Measurements from ENCODE around the gene RTEL1.
"Not testable (repeated sequence)": the region's sequence is repeated elsewhere in the genome, so short reads cannot be mapped to it uniquely, and the experiment has no call there.

RTEL1 gene

GRCh38 chr20:63708301-63709148, 50.4 kb downstream of the RTEL1 start:
- DNase-seq (ENCODE audit: low read depth in 2 of 2) = no peak

- no peak for DNase-seq (ENCODE audit: low read depth in 2 of 2)
These were observed 51.0 kb downstream of the RTEL1 start for GRCh38 chr20:63709149-63709527.

GRCh38 chr20:63711085-63711645, 53.1 kb downstream of the RTEL1 start:
- no peak for DNase-seq (ENCODE audit: low read depth in 2 of 2)

GRCh38 chr20:63712191-63712590, 54.1 kb downstream of the RTEL1 start:
- no peak for DNase-seq (ENCODE audit: low read depth in 2 of 2)

- no peak for DNase-seq (ENCODE audit: low read depth in 2 of 2)
These were observed 56.7 kb downstream of the RTEL1 start for GRCh38 chr20:63714858-63715257.

GRCh38 chr20:63718996-63719395, 60.9 kb downstream of the RTEL1 start:
- no peak for DNase-seq (ENCODE audit: low read depth in 2 of 2)

- DNase-seq (ENCODE audit: low read depth in 2 of 2) = not testable (repeated sequence)
These were observed 65.0 kb downstream of the RTEL1 start for GRCh38 chr20:63722967-63723622.

- not testable (repeated sequence) for DNase-seq (ENCODE audit: low read depth in 2 of 2)
These were observed 72.1 kb downstream of the RTEL1 start for GRCh38 chr20:63730189-63730733.

- DNase-seq (ENCODE audit: low read depth in 2 of 2) = no peak
These were observed 73.3 kb downstream of the RTEL1 start for GRCh38 chr20:63731410-63731809.

GRCh38 chr20:63732118-63733095, 74.3 kb downstream of the RTEL1 start:
- DNase-seq (ENCODE audit: low read depth in 2 of 2) = no peak

GRCh38 chr20:63733117-63733516, 75.0 kb downstream of the RTEL1 start:
- DNase-seq (ENCODE audit: low read depth in 2 of 2) = no peak

GRCh38 chr20:63733579-63734081, 75.5 kb downstream of the RTEL1 start:
- no peak for DNase-seq (ENCODE audit: low read depth in 2 of 2)

- no peak for DNase-seq (ENCODE audit: low read depth in 2 of 2)
These were observed 76.2 kb downstream of the RTEL1 start for GRCh38 chr20:63734111-63734945.

GRCh38 chr20:63734946-63735858, 77.1 kb downstream of the RTEL1 start:
- DNase-seq (ENCODE audit: low read depth in 2 of 2) = no peak

- peak; percentile 64 to 72 for DNase-seq (ENCODE audit: low read depth in 2 of 2)
These were observed 78.0 kb downstream of the RTEL1 start, which contains the start of gene LIME1 for GRCh38 chr20:63735859-63736718. Gene LIME1 (plus strand): TSS chr20:63736664. CDS start chr20:63737550, 886 bp downstream.

- DNase-seq (ENCODE audit: low read depth in 2 of 2) = peak in 1 of 2 donors; percentile 52
These were observed 79.0 kb downstream of the RTEL1 start for GRCh38 chr20:63736893-63737694.

- no peak for DNase-seq (ENCODE audit: low read depth in 2 of 2)
These were observed 79.5 kb downstream of the RTEL1 start for GRCh38 chr20:63737695-63737944.
